GM15510 (cell line): ENCODE measurements around the gene ERFE.

ENCODE experiments used
- POLR2A ChIP-seq: IDR thresholded peaks from 3 replicates; pipeline ENCODE4 v1.6.1; 2011; ENCODE audit warnings: borderline replicate concordance; ENCODE audit not compliant: insufficient read length; ENCODE audit errors: extremely low read depth

Gene ERFE

GRCh38 chr2:238123991-238124470, 34.7 kb upstream of the ERFE start:
- no peak for TF ChIP-seq POLR2A

GRCh38 chr2:238124488-238125126, 34.2 kb upstream of the ERFE start:
- TF ChIP-seq POLR2A: no peak

- TF ChIP-seq POLR2A: no peak
These were observed 33.5 kb upstream of the ERFE start for GRCh38 chr2:238125127-238125885.

GRCh38 chr2:238126338-238126737, 32.4 kb upstream of the ERFE start:
- TF ChIP-seq POLR2A: no peak

GRCh38 chr2:238126775-238127164, 32.0 kb upstream of the ERFE start:
- no peak for TF ChIP-seq POLR2A

GRCh38 chr2:238127165-238128060, 31.4 kb upstream of the ERFE start:
- TF ChIP-seq POLR2A: no peak

- TF ChIP-seq POLR2A: no peak
These were observed 30.7 kb upstream of the ERFE start for GRCh38 chr2:238128061-238128440.

GRCh38 chr2:238128534-238129001, 30.2 kb upstream of the ERFE start:
- no peak for TF ChIP-seq POLR2A

- no peak for TF ChIP-seq POLR2A
These were observed 29.4 kb upstream of the ERFE start for GRCh38 chr2:238129166-238130010.

- TF ChIP-seq POLR2A: no peak
These were observed 28.6 kb upstream of the ERFE start for GRCh38 chr2:238130111-238130695.

- no peak for TF ChIP-seq POLR2A
These were observed 27.8 kb upstream of the ERFE start for GRCh38 chr2:238130696-238131628.

- no peak for TF ChIP-seq POLR2A
These were observed 26.9 kb upstream of the ERFE start for GRCh38 chr2:238131761-238132462.

- no peak for TF ChIP-seq POLR2A
These were observed 26.0 kb upstream of the ERFE start for GRCh38 chr2:238132463-238133450.
